Keratinocyte (primary cell): ENCODE data around the gene DNAAF8. TPM values are rescaled to one million over a fixed set of nuclear protein-coding genes. Genes with fewer than 3 reads are reported as not detected.

Source experiments
- DNase-seq: peaks from one replicate; pipeline ENCODE4 v3.0.0-alpha.2; 2011; ENCODE audit warnings: low read depth, missing footprints, low spot score
- FAIRE-seq: peaks from 2 replicates; lab custom pipeline; 2011; peaks lifted over from hg19 to GRCh38; lab: Jason Lieb, UNC
- H2AFZ ChIP-seq: 2 replicates; pipeline ENCODE4 v1.6.0; 2012; ENCODE audit warnings: low read length, control low read depth, inconsistent platforms; ENCODE audit not compliant: control insufficient read depth
- H3K27ac ChIP-seq: 2 replicates; pipeline ENCODE4 v1.5.1; 2011; ENCODE audit warnings: low read length; ENCODE audit not compliant: control insufficient read depth, insufficient read depth
- H3K27me3 ChIP-seq: 3 replicates; pipeline ENCODE4 v1.6.0; 2011; ENCODE audit warnings: low read length; ENCODE audit not compliant: control insufficient read depth, insufficient read depth; ENCODE audit errors: extremely low read depth
- H3K36me3 ChIP-seq, 2 experiments: 2 replicates in 1 of 2; 3 replicates in 1 of 2; pipeline ENCODE4 v1.5.1; 2011; ENCODE audit warnings: low read length in 2 of 2, mild to moderate bottlenecking in 1 of 2; ENCODE audit not compliant: control insufficient read depth in 2 of 2, insufficient read depth in 2 of 2; ENCODE audit errors: extremely low read depth in 1 of 2
- H3K4me1 ChIP-seq: 3 replicates; pipeline ENCODE4 v1.5.1; 2011; ENCODE audit warnings: low read length; ENCODE audit not compliant: control insufficient read depth, insufficient read depth; ENCODE audit errors: extremely low read depth
- H3K4me2 ChIP-seq: 3 replicates; pipeline ENCODE4 v1.6.0; 2011; ENCODE audit warnings: low read depth, low read length; ENCODE audit not compliant: control insufficient read depth, insufficient read depth; ENCODE audit errors: extremely low read depth
- H3K4me3 ChIP-seq, 3 experiments: fragments of 200-600 bp in 1 of 3; sonication (generic) in 1 of 3; 2 replicates in 2 of 3; 3 replicates in 1 of 3; pipeline ENCODE4 v1.5.1; 2011 to 2016; ENCODE audit warnings: low read length in 3 of 3, mild to moderate bottlenecking in 3 of 3, control low read depth in 2 of 3, inconsistent platforms in 1 of 3, low read depth in 1 of 3, mixed read lengths in 1 of 3, mixed run types in 1 of 3, moderate library complexity in 1 of 3; ENCODE audit not compliant: control insufficient read depth in 2 of 3, insufficient read depth in 2 of 3; ENCODE audit errors: extremely low read depth in 1 of 3
- H3K79me2 ChIP-seq: 2 replicates; pipeline ENCODE4 v1.6.0; 2012; ENCODE audit warnings: low read length; ENCODE audit not compliant: control insufficient read depth, insufficient read depth
- H3K9ac ChIP-seq: 3 replicates; pipeline ENCODE4 v1.6.0; 2011; ENCODE audit warnings: low read length; ENCODE audit not compliant: control insufficient read depth, insufficient read depth; ENCODE audit errors: extremely low read depth
- H3K9me1 ChIP-seq: 3 replicates; pipeline ENCODE4 v1.6.0; 2011; ENCODE audit warnings: low read length; ENCODE audit not compliant: control insufficient read depth, insufficient read depth; ENCODE audit errors: extremely low read depth
- H3K9me3 ChIP-seq: 2 replicates; pipeline ENCODE4 v1.5.1; 2012; ENCODE audit warnings: low read depth, low read length; ENCODE audit not compliant: control insufficient read depth
- H4K20me1 ChIP-seq: 3 replicates; pipeline ENCODE4 v1.6.0; 2011; ENCODE audit warnings: low read length; ENCODE audit not compliant: control insufficient read depth, insufficient read depth; ENCODE audit errors: extremely low read depth
- EZH2 ChIP-seq: IDR thresholded peaks from one replicate; pipeline ENCODE4 v1.6.1; 2012; ENCODE audit warnings: inconsistent platforms, mild to moderate bottlenecking, low read length, moderate library complexity
- dilution Hi-C: fragments of 300-500 bp; cut with MboI; formaldehyde crosslinking; loops from one replicate; pipeline ENCODE4 v1.7.0; 2020; ENCODE audit warnings: low sequenced_read_pairs; ENCODE audit not compliant: extremely low pct_ligation_motif_present
- polyA plus RNA-seq, 5 experiments: library from polyadenylated mRNA; depleted of rRNA in 3 of 5; stranded (reverse) in 3 of 5; stranded (forward) in 1 of 5; unstranded in 1 of 5; fragments of >200 nt; gene quantifications; 1 replicate in 1 of 5; 2 replicates in 3 of 5; 3 replicates in 1 of 5; pipeline versions ENCODE4 v1.2.1 to v1.2.3, GENCODE V29; 2011 to 2012; ENCODE audit warnings: missing spikeins in 2 of 5, low read depth in 1 of 5, low replicate concordance in 1 of 5
- TF ChIP-seq, protein P1 (sequence below), 3 experiments: IDR thresholded peaks in 1 of 3; conservative IDR thresholded peaks in 1 of 3; optimal IDR thresholded peaks in 1 of 3; 2 replicates in 2 of 3; 3 replicates in 1 of 3; pipeline versions ENCODE3 to v1.5.1; 2011; ENCODE audit warnings: low read length in 3 of 3, mild to moderate bottlenecking in 3 of 3, moderate library complexity in 2 of 3, control low read depth in 1 of 3, inconsistent platforms in 1 of 3; ENCODE audit not compliant: insufficient read depth in 2 of 3; ENCODE audit errors: extremely low read depth in 1 of 3

DNAAF8 gene
- polyA plus RNA-seq, 1 donor (not counting 4 experiments of a cell fraction or from before 2014, with no cell fraction given) = 0.26 TPM

DNA sequence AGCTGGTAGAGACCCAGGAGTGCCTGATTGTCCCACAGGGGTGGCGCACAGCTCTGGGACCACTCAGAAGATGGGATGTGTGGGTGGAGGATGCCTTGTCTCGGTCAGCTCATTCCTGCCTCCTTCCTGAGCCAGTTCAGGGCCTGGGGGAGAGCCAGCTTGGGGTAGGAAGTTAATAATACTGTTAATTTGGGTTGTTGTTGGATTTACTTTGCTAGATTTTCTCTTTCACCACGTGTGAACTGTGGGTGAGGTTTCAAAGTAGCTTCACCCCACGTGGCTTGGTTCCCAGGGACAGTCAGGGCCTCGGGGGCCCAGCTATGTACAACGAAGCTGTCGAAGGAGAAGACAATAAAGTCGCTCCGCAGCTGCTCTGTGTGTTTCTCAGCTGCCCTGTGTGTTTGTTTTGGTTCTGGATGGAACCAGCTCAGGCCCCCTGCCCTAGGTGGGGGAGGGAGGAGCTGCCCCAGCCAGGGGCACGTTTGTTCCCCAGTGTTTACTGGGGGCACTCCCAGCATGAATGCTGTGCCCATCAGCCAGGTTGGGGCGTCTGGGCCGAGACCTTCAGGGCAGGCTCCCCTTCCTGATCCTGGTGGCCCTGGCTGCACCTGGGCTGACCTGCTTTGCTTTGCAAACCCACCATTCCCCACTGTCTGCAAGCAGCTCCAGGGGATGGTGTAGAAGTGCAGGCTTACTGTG lies 38.7 kb upstream of the DNAAF8 start:
- TF ChIP-seq, protein P1, sequence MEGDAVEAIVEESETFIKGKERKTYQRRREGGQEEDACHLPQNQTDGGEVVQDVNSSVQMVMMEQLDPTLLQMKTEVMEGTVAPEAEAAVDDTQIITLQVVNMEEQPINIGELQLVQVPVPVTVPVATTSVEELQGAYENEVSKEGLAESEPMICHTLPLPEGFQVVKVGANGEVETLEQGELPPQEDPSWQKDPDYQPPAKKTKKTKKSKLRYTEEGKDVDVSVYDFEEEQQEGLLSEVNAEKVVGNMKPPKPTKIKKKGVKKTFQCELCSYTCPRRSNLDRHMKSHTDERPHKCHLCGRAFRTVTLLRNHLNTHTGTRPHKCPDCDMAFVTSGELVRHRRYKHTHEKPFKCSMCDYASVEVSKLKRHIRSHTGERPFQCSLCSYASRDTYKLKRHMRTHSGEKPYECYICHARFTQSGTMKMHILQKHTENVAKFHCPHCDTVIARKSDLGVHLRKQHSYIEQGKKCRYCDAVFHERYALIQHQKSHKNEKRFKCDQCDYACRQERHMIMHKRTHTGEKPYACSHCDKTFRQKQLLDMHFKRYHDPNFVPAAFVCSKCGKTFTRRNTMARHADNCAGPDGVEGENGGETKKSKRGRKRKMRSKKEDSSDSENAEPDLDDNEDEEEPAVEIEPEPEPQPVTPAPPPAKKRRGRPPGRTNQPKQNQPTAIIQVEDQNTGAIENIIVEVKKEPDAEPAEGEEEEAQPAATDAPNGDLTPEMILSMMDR (optimal IDR thresholded peaks at IDR 0.05 in 1 of 3, IDR thresholded peaks at IDR 0.05 in 1 of 3, conservative IDR thresholded peaks at IDR 0.05 in 1 of 3; ENCODE audit: extremely low read depth in 1 of 3, insufficient read depth in 2 of 3, low read length in 3 of 3) = no peak
- TF ChIP-seq EZH2 = no peak
- DNase-seq (no peak), FAIRE-seq (no peak)
- Histone ChIP-seq H3K4me3 (no peak overlapping the region), H3K9ac (no peak overlapping the region), H4K20me1 (no peaks in the 10 kb centered on the region), H3K9me3 (no peaks in the 10 kb centered on the region), H3K27me3 (no peaks in the 10 kb centered on the region), H3K27ac (no peak overlapping the region), H3K4me2 (no peak overlapping the region), H3K9me1 (no peaks in the 10 kb centered on the region), H3K36me3 (peaks cover 15 to 20% of the 10 kb centered on the region in 2 experiments), H3K4me1 (peaks cover 5% of the 10 kb centered on the region), H3K79me2 (no peaks in the 10 kb centered on the region), H2AFZ (no peak overlapping the region)
- dilution Hi-C loops = no loop called here

DNA sequence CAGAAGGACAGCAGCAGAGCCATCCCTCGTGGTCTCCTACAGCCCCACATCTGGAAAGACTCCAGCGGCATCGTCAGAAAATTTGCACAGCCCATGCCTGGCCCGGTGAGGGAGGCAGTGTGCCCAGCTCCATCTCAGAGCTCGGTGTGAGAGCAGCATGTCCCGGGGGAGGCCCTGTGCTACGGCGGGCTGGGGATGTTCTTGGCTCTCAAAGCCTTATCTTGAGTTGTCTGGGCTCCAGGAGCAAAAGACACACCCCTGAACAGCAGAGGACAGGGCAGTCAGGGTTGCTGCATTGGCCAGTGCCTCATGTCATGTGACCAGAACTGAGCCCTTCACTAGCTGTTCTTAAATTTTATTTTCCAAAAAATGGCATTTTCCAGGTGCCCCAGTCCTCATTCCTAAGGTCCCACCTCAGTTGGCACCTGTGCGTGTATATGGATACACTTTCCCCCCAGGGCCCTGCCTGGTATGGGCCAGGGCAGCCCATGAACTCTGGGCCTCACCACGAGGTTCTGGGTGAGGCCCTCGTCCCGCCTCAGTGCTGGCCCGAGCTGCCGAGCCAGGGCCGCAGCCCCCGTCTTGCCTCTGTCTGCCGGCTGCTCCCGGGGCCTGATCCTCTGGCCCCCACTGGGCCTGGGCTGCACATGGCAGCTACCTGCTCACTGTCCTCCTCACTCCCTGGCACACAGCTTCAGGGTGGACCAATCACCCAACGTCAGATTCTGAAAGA lies 38.0 kb upstream of the DNAAF8 start:
- no peak overlapping the region for H2AFZ ChIP-seq
- TF ChIP-seq EZH2 = no peak
- TF ChIP-seq, protein P1 (optimal IDR thresholded peaks at IDR 0.05 in 1 of 3, IDR thresholded peaks at IDR 0.05 in 1 of 3, conservative IDR thresholded peaks at IDR 0.05 in 1 of 3; ENCODE audit: extremely low read depth in 1 of 3, insufficient read depth in 2 of 3, low read length in 3 of 3) = no peak
- no peaks in the 10 kb centered on the region for H3K27me3 ChIP-seq
- dilution Hi-C loops = no loop called here
- no peaks in the 10 kb centered on the region for H3K9me1 ChIP-seq
- H3K27ac ChIP-seq = no peak overlapping the region
- H3K4me1 ChIP-seq = peaks cover 5% of the 10 kb centered on the region
- no peaks in the 10 kb centered on the region for H3K9me3 ChIP-seq
- H3K4me3 ChIP-seq = no peak overlapping the region
- H3K9ac ChIP-seq = no peak overlapping the region
- H3K4me2 ChIP-seq = no peak overlapping the region
- FAIRE-seq (no peak), DNase-seq (no peak)
- H3K36me3 ChIP-seq = peaks cover 18 to 21% of the 10 kb centered on the region in 2 experiments
- H4K20me1 ChIP-seq = no peaks in the 10 kb centered on the region
- no peaks in the 10 kb centered on the region for H3K79me2 ChIP-seq
